ENCODE measurements around the gene ZC3HAV1.

- TF ChIP-seq ELF4 (CRISPR knock-in tag; IDR thresholded peaks at IDR 0.05; ENCODE audit: low read depth), result no peak
- no peak for TF ChIP-seq PRRX2 (CRISPR knock-in tag; IDR thresholded peaks at IDR 0.05)
- no peak for TF ChIP-seq TEAD4 (CRISPR knock-in tag; IDR thresholded peaks at IDR 0.05)
- no peak for TF ChIP-seq ZNF512 (CRISPR knock-in tag; IDR thresholded peaks at IDR 0.05; ENCODE audit: borderline replicate concordance)
- no peak for TF ChIP-seq NR3C1 (CRISPR knock-in tag; conservative IDR thresholded peaks at IDR 0.05; ENCODE audit: low read depth)
- no peak for TF ChIP-seq SP1 (CRISPR knock-in tag; conservative IDR thresholded peaks at IDR 0.05)
- no peak for TF ChIP-seq FOXJ3 (CRISPR knock-in tag; IDR thresholded peaks at IDR 0.05; ENCODE audit: borderline replicate concordance)
- TF ChIP-seq CREB1 (CRISPR knock-in tag; IDR thresholded peaks at IDR 0.05), result no peak
- no peak for TF ChIP-seq CTCF (IDR thresholded peaks at IDR 0.05)
- TF ChIP-seq ZNF219 (CRISPR knock-in tag; IDR thresholded peaks at IDR 0.05; ENCODE audit: borderline replicate concordance), result no peak
- TF ChIP-seq HMGA2 (CRISPR knock-in tag; IDR thresholded peaks at IDR 0.05), result no peak
- no peak for TF ChIP-seq GABPB1 (CRISPR knock-in tag; IDR thresholded peaks at IDR 0.05)
- no peak for TF ChIP-seq HMGXB4 (CRISPR knock-in tag; IDR thresholded peaks at IDR 0.05)
Observed at GRCh38 chr7:139091677-139091996, 17.9 kb downstream of the ZC3HAV1 start.

All from WTC11 (cell line).